Measurements from ENCODE around the gene PLBD2. TPM values are rescaled to one million over a fixed set of nuclear protein-coding genes. Genes with fewer than 3 reads are reported as not detected.

The PLBD2 gene
- total RNA-seq, 2 donors from 2014 or later: 20.2 to 23.4 TPM

- H3K36me3 ChIP-seq: no peaks in the 10 kb centered on the region
- no peak for DNase-seq
These were observed 23.8 kb downstream of the PLBD2 start for GRCh38 chr12:113382206-113382605.

GRCh38 chr12:113384778-113385177 lies 26.4 kb downstream of the PLBD2 start:
- no peak for TF ChIP-seq CTCF (IDR thresholded peaks at IDR 0.05)
- H3K36me3 ChIP-seq: no peaks in the 10 kb centered on the region
- intact Hi-C loops (cut with DNase I): no loop called here
- no peak overlapping the region for H3K27ac ChIP-seq
- H3K9ac ChIP-seq (ENCODE audit: low read depth in 2 of 2, low read length in 2 of 2): no peak overlapping the region
- no peaks in the 10 kb centered on the region for H3K4me1 ChIP-seq
- no peak overlapping the region for H3K4me3 ChIP-seq
- H3K27me3 ChIP-seq: no peaks in the 10 kb centered on the region
- DNase-seq: no peak
- no peaks in the 10 kb centered on the region for H3K9me3 ChIP-seq

More at GRCh38 chr12:113382206-113382605, 23.8 kb downstream of the PLBD2 start:
- no peak for TF ChIP-seq CTCF (IDR thresholded peaks at IDR 0.05)
- H3K27ac ChIP-seq: no peak overlapping the region
- H3K4me1 ChIP-seq: no peaks in the 10 kb centered on the region
- H3K27me3 ChIP-seq: no peaks in the 10 kb centered on the region
- no peak overlapping the region for H3K4me3 ChIP-seq
- intact Hi-C loops (cut with DNase I): no loop called here
- H3K9me3 ChIP-seq: no peaks in the 10 kb centered on the region
- H3K9ac ChIP-seq (ENCODE audit: low read depth in 2 of 2, low read length in 2 of 2): no peak overlapping the region

GRCh38 chr12:113385282-113385882 lies 27.0 kb downstream of the PLBD2 start:
- Histone ChIP-seq H3K4me1 (no peaks in the 10 kb centered on the region), H3K9me3 (no peaks in the 10 kb centered on the region), H3K27ac (no peak overlapping the region), H3K27me3 (no peaks in the 10 kb centered on the region), H3K9ac (ENCODE audit: low read depth in 2 of 2, low read length in 2 of 2) (no peak overlapping the region), H3K4me3 (no peak overlapping the region), H3K36me3 (no peaks in the 10 kb centered on the region)
- no peak for TF ChIP-seq CTCF (IDR thresholded peaks at IDR 0.05)
- DNase-seq: no peak
- intact Hi-C loops (cut with DNase I): no loop called here

- no peak overlapping the region for H3K27ac ChIP-seq
- H3K4me3 ChIP-seq: no peak overlapping the region
- no peaks in the 10 kb centered on the region for H3K36me3 ChIP-seq
- no peak for DNase-seq
- no peaks in the 10 kb centered on the region for H3K9me3 ChIP-seq
- no peaks in the 10 kb centered on the region for H3K27me3 ChIP-seq
- H3K9ac ChIP-seq (ENCODE audit: low read depth in 2 of 2, low read length in 2 of 2): no peak overlapping the region
- intact Hi-C loops (cut with DNase I): no loop called here
- H3K4me1 ChIP-seq: no peaks in the 10 kb centered on the region
- TF ChIP-seq CTCF (IDR thresholded peaks at IDR 0.05): no peak
These were observed 28.6 kb downstream of the PLBD2 start for GRCh38 chr12:113386866-113387566.

GRCh38 chr12:113387631-113388030 lies 29.2 kb downstream of the PLBD2 start:
- DNase-seq: no peak
- no peak for TF ChIP-seq CTCF (IDR thresholded peaks at IDR 0.05)
- Histone ChIP-seq H3K27me3 (no peaks in the 10 kb centered on the region), H3K36me3 (no peaks in the 10 kb centered on the region), H3K9ac (ENCODE audit: low read depth in 2 of 2, low read length in 2 of 2) (no peak overlapping the region), H3K4me3 (no peak overlapping the region), H3K9me3 (no peaks in the 10 kb centered on the region), H3K4me1 (no peaks in the 10 kb centered on the region), H3K27ac (no peak overlapping the region)
- intact Hi-C loops (cut with DNase I): no loop called here
